WTC11 (cell line): ENCODE measurements around the gene TSPAN17.

Source experiments
- ATF1 ChIP-seq: sonication (generic); formaldehyde crosslinking; IDR thresholded peaks from 2 replicates; pipeline ENCODE4 v1.8.1; 2023; ENCODE audit warnings: mild to moderate bottlenecking, moderate library complexity, missing genetic modification reagents
- ATF2 ChIP-seq: sonication (generic); formaldehyde crosslinking; IDR thresholded peaks from 2 replicates; pipeline ENCODE4 v1.8.1; 2022; ENCODE audit warnings: low read depth, missing genetic modification reagents, borderline replicate concordance
- E2F1 ChIP-seq: sonication (generic); formaldehyde crosslinking; IDR thresholded peaks from 2 replicates; pipeline ENCODE4 v1.8.0; 2022; ENCODE audit warnings: mild to moderate bottlenecking, missing genetic modification reagents
- ESRRA ChIP-seq: sonication (generic); formaldehyde crosslinking; IDR thresholded peaks from 2 replicates; pipeline ENCODE4 v1.8.1; 2022; ENCODE audit warnings: mild to moderate bottlenecking, missing genetic modification reagents, borderline replicate concordance
- GRHL2 ChIP-seq: fragments of 250-450 bp; sonication (Bioruptor Pico); IDR thresholded peaks from 2 replicates; pipeline ENCODE4 v1.8.0; 2022; ENCODE audit warnings: mild to moderate bottlenecking, moderate library complexity; ENCODE audit not compliant: insufficient replicate concordance, severe bottlenecking
- IRF2 ChIP-seq: sonication (generic); formaldehyde crosslinking; IDR thresholded peaks from 2 replicates; pipeline ENCODE4 v1.8.0; 2022; ENCODE audit warnings: low read depth, missing genetic modification reagents, borderline replicate concordance
- MAX ChIP-seq: sonication (generic); formaldehyde crosslinking; IDR thresholded peaks from 2 replicates; pipeline ENCODE4 v1.8.0; 2022; ENCODE audit warnings: mild to moderate bottlenecking, missing genetic modification reagents
- MLX ChIP-seq: sonication (generic); formaldehyde crosslinking; IDR thresholded peaks from 2 replicates; pipeline ENCODE4 v1.8.1; 2023; ENCODE audit warnings: mild to moderate bottlenecking, missing genetic modification reagents, moderate library complexity
- SOX15 ChIP-seq: fragments of 250-450 bp; sonication (Bioruptor Pico); IDR thresholded peaks from 2 replicates; pipeline ENCODE4 v1.9.0; 2021; ENCODE audit warnings: mild to moderate bottlenecking
- TP53 ChIP-seq: sonication (generic); formaldehyde crosslinking; IDR thresholded peaks from 2 replicates; pipeline ENCODE4 v1.8.1; 2023; ENCODE audit warnings: mild to moderate bottlenecking, missing genetic modification reagents
- TF ChIP-seq, protein P1 (sequence below): fragments of 250-450 bp; sonication (Bioruptor Pico); IDR thresholded peaks from 2 replicates; pipeline ENCODE4 v2.1.2; 2022; ENCODE audit warnings: mild to moderate bottlenecking, moderate library complexity
- TF ChIP-seq, protein P2 (sequence below): fragments of 200-600 bp; IDR thresholded peaks from 2 replicates; pipeline ENCODE4 v1.8.0; 2022; ENCODE audit warnings: antibody characterized with exemption
- TF ChIP-seq, protein P3 (sequence below): sonication (generic); formaldehyde crosslinking; IDR thresholded peaks from 2 replicates; pipeline ENCODE4 v1.8.1; 2023; ENCODE audit warnings: mild to moderate bottlenecking, missing genetic modification reagents
- TF ChIP-seq, protein P4 (sequence below): sonication (generic); formaldehyde crosslinking; IDR thresholded peaks from 2 replicates; pipeline ENCODE4 v1.8.0; 2022; ENCODE audit warnings: mild to moderate bottlenecking, missing genetic modification reagents

DNA sequence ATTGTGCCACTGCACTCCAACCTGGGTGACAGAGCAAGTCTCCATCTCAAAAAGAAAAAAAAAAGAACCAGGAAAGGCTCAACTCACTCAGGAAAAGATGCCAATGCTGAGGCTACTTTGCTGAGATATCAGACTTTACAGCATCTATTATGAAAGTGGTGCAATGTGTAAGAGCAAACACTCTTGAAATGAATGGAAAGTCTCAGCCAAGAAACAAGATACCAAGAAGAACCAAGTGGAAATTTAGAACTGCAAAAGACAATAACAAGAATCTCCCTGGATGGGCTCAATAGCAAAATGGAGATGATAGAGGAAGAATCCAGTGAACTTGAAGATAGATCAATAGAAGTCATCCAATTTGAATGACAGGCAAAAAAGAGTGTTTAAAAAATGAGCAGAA, 37.7 kb downstream of the TSPAN17 start:
- no peak for TF ChIP-seq ATF2 (CRISPR knock-in tag)
- no peak for TF ChIP-seq IRF2
- no peak for TF ChIP-seq ESRRA (CRISPR knock-in tag)
- TF ChIP-seq, protein P1, sequence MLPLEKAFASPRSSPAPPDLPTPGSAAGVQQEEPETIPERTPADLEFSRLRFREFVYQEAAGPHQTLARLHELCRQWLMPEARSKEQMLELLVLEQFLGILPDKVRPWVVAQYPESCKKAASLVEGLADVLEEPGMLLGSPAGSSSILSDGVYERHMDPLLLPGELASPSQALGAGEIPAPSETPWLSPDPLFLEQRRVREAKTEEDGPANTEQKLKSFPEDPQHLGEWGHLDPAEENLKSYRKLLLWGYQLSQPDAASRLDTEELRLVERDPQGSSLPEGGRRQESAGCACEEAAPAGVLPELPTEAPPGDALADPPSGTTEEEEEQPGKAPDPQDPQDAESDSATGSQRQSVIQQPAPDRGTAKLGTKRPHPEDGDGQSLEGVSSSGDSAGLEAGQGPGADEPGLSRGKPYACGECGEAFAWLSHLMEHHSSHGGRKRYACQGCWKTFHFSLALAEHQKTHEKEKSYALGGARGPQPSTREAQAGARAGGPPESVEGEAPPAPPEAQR (CRISPR knock-in tag), result no peak
- TF ChIP-seq MLX (CRISPR knock-in tag), result no peak
- TF ChIP-seq E2F1, result no peak
- TF ChIP-seq, protein P2, sequence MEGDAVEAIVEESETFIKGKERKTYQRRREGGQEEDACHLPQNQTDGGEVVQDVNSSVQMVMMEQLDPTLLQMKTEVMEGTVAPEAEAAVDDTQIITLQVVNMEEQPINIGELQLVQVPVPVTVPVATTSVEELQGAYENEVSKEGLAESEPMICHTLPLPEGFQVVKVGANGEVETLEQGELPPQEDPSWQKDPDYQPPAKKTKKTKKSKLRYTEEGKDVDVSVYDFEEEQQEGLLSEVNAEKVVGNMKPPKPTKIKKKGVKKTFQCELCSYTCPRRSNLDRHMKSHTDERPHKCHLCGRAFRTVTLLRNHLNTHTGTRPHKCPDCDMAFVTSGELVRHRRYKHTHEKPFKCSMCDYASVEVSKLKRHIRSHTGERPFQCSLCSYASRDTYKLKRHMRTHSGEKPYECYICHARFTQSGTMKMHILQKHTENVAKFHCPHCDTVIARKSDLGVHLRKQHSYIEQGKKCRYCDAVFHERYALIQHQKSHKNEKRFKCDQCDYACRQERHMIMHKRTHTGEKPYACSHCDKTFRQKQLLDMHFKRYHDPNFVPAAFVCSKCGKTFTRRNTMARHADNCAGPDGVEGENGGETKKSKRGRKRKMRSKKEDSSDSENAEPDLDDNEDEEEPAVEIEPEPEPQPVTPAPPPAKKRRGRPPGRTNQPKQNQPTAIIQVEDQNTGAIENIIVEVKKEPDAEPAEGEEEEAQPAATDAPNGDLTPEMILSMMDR, result no peak
- TF ChIP-seq GRHL2 (CRISPR knock-in tag), result no peak
- TF ChIP-seq ATF1, result no peak
- no peak for TF ChIP-seq MAX (CRISPR knock-in tag)
- TF ChIP-seq, protein P3, sequence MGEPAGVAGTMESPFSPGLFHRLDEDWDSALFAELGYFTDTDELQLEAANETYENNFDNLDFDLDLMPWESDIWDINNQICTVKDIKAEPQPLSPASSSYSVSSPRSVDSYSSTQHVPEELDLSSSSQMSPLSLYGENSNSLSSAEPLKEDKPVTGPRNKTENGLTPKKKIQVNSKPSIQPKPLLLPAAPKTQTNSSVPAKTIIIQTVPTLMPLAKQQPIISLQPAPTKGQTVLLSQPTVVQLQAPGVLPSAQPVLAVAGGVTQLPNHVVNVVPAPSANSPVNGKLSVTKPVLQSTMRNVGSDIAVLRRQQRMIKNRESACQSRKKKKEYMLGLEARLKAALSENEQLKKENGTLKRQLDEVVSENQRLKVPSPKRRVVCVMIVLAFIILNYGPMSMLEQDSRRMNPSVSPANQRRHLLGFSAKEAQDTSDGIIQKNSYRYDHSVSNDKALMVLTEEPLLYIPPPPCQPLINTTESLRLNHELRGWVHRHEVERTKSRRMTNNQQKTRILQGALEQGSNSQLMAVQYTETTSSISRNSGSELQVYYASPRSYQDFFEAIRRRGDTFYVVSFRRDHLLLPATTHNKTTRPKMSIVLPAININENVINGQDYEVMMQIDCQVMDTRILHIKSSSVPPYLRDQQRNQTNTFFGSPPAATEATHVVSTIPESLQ (CRISPR knock-in tag), result no peak
- TF ChIP-seq TP53 (CRISPR knock-in tag), result no peak
- no peak for TF ChIP-seq SOX15 (CRISPR knock-in tag)
- TF ChIP-seq, protein P4, sequence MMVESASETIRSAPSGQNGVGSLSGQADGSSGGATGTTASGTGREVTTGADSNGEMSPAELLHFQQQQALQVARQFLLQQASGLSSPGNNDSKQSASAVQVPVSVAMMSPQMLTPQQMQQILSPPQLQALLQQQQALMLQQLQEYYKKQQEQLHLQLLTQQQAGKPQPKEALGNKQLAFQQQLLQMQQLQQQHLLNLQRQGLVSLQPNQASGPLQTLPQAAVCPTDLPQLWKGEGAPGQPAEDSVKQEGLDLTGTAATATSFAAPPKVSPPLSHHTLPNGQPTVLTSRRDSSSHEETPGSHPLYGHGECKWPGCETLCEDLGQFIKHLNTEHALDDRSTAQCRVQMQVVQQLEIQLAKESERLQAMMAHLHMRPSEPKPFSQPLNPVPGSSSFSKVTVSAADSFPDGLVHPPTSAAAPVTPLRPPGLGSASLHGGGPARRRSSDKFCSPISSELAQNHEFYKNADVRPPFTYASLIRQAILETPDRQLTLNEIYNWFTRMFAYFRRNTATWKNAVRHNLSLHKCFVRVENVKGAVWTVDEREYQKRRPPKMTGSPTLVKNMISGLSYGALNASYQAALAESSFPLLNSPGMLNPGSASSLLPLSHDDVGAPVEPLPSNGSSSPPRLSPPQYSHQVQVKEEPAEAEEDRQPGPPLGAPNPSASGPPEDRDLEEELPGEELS (CRISPR knock-in tag), result no peak
